ENCODE measurements around the gene RALB.

The RALB gene, protein sequence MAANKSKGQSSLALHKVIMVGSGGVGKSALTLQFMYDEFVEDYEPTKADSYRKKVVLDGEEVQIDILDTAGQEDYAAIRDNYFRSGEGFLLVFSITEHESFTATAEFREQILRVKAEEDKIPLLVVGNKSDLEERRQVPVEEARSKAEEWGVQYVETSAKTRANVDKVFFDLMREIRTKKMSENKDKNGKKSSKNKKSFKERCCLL

DNA sequence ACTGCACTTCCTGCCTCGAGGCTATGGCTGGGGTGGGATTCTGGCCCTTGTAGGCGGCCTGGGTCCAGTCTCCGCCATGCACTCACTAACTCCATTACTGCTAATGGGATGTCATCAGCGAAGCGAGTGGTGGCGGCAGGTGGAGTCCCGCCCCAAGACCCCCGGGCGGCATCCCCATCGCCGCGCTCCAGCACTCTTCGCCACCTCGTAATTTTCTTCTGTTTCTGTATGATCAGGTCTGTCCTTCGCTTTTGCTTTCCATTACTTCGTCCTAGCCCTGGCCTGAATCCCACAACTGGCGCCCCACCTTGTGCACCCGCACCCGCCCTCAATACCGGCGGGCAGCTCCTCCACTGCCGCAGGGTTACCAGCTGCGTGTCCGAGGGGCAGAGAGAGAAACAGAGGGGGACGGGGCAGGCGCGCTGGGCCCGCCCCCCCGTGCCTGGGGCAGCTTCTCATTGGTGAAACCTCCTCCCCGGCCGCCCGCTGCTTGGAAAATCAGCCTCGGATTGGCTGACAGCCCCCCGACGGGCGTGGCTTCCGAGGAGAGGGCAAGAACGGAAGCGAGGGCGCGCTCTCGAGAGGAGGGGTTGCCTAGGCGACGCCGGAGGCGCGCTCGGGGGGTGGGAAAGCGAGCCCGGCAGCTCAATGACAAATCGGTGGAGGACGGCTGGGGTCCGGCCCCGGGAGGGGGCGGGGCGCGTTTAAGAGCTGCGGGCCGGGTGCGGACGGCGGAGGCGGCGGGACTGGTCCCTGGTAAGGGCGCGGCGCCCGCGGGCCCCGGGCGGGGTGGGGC lies at the start of gene RALB:
Gene RALB, plus strand, starts transcription at position 628 of the 796 bp plus-strand sequence. CDS start 25,813 bp downstream, outside the sequence.
- DNase-seq, result peak; percentile 96 to 99

DNA sequence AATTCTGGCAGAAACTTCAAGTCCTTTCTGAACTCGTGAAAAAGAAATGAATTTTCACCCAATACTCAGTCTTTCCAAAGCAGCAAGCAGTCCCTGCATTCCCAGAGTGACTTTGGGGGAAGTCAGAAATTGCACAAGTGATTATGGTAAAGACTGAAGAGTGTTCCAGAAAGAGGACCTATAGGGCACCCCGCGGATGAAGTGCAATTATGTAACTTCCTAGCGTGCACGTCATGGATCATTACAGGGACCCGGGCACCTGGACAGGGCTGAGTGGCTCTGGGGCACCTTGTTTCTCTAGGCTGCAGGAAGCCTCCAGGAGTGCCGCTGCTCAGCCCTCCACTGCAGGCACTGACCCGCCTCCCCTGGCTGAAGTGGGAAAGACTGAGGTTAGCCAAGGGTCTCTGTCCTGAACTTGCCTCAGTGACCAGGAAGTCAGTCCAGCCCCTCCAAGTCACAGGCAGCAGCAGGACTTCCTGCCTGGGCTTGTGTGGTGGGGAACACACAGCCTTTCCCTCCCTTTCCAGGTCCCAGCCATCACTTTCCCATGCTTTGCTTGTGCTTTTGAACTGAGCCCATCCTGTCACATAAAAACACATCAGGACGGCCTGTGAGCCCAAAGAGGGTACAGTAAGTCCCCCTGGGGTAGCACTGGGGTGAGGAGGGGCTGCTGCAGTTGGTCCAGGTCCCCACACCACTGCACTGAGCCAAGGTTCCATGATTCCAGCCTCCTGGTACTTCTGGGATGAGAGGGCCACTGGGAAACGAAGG lies 49.2 kb upstream of the RALB start:
- no peak for DNase-seq

DNA sequence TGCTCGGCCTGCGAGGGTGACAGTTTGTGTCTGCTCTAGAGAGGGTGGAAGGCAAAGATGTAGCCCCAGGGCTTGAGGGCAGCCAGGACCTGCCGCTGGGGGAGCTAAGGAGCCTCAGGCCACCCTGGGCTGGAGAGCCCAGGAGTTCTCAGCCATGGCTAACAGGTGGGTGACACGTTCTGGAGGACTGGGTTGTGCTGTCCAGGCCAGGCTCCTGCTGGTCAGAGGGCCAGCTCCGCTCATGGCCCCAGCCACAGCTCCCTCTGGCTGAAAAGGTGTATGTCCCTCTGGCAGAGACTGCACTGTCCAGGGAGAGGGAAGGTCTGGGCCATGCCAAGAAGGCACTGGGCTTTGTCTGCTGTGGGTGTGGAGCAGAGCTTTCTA lies 48.6 kb upstream of the RALB start:
- DNase-seq, result peak in 1 of 2 experiments; percentile 20

DNA sequence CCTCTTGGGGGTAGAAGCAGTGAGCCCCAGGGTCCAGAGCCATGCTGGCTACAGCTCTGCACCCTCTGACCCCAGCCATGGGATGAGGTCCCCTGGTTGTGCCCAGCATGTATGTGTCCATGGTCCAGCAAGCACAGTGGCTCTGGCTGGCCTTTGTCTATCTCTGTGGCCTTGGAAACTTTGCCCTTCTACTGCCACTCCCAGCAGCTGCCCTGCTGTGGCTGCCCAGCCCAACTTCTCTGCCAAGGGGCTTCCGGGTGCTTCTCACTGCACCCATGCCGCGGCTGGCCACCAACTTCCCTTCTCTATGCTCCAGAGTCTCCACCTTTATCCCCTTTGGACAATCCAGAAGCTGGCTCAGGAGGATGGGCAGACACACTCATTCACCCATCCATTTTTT lies 48.2 kb upstream of the RALB start:
- no peak for DNase-seq

DNA sequence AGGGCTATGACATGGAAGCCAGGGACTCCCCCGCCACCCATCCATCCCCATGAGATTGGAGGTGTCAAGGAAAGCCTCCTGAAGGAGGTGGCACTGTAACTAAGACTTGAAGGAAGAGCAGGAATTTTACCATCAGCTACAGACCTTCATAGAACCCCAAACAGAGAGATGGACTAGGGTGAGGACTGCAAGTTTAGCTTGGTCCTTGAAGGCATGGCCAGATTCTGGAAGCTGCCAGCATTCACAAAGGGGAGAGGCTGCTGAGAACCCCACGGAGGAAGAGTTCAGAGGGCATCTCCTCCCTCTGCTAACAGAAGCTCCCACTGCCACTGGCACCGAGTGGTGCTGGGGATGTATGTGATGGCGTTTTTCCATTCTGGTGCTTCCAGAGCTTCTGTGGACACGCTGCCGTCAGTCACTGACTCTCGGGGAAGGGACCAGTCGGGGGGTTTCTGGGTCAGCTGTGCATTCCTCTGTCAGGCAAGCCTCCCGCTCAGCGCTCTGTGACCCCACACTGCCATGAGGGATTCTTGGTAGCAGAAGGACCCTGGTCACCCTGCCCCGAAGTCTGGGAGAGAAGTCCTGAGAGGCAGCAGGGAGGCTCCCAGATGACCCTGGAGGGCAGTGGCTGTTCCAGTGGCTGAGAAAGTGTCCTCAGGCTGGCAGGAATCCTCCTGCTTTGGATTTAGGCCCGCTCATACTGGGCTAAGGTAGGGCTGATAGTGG lies 47.5 kb upstream of the RALB start:
- no peak for DNase-seq

DNA sequence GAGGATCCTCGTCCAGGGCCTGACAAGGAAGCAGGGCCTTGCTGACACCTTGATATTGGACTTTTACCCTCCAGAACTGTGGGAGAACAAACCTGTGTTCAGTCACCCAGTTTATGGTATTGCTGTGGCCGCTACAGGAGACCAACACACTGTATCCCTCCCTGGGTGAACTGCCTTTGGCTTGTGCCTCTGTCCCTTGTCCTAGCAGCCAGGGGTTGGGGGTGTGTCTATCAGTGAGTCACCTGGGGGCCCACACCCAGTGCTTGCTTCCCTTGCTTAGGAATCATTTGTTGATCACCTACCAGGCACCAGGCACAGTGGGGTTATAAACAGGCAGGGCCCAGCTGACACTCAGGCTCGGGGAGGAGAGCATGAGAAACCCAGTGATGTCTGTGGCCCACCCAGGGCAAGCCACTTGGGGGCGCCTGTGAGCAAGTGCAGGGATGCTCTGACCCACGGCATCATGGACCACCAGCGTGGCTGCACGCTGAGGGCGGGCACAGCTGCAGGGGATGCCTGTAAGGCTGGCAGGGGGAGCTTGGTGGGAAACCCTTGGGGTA lies 46.5 kb upstream of the RALB start:
- DNase-seq, result peak in 1 of 2 experiments; percentile 34

DNA sequence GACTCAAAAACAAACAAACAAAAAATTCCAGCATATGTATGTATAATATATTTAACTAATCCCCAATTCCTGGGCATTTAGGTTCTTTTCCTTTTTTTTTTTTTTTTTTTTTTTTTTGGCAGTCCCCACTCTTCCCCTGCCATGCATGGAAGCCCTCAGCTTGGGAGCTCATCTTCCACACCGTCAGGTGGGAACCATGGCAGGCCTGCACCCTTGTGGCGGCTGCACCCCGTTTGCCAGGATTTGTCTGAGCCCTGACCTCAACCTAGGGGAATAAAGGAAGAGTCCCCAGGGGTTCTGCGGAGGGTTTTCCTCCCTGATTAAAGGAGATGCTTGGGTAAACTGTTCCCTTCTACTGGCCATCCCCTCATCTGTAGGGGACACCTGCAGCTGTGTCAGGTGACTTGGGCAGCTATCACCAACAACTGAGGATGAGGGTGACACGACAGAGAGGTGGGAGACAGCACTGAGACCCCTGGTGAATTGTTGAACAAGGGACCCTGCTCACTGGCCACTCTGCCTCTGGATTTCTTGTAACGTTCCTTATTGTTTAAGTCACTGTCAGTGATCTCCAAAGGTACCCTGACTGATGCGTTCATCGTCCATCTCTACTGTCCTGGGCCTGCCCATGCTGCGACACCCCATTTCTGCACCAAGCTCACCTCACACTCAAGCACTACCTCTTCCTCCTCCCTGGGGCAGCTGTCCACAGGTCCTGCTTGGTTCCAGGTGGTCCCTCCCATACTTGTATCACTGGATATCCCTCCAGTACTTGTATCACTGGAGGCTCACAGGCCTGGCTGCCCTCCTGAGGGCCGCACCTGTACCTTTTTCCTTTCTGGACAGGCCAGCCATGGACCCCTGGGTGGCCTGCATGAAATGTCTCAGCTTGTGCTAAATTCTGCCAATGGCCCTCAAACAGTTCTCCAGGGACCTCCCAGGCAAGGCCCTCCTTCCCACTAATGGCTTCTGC lies 44.0 kb upstream of the RALB start:
- DNase-seq, result no peak

DNA sequence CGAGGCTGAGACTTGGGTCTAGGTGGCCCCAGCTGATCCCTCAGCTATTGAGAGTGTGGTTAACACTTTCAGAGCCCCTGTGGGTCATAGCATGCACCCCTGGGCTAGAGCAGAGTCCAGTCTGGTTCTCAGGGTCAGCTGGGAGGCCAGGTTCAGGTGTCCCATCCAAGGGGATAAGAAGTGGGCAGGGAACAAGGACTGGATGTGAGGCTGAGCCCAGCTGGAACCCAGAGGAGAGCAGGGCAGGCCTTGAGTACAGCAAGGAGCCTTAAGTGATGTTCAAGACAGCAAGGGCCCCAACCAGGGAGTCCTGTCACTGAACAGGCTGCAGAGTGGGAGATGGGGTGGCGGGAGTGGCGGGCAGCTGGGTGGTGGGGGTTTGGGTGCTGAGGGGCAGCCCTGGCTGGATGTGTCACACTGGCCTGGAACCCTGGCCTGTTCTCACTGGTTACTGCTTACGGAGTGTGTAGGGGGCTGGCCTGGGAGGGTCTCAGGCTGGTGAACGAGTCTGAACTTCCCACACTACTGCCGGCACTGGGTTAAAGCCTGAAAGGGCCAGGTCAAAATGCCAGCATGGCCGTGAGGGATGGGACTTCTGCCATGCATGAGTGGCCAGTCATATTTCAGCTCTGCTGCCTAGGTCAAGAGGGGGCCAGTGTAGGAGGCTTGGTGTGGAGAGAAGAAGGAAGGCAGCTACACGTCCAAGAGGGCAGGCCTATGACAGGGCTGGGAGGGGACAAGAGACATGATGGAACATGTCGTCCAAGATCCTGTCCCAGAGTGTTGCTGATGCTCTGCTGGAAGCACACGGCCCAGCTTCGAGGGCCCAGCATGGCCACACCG lies 43.0 kb upstream of the RALB start:
- no peak for DNase-seq

DNA sequence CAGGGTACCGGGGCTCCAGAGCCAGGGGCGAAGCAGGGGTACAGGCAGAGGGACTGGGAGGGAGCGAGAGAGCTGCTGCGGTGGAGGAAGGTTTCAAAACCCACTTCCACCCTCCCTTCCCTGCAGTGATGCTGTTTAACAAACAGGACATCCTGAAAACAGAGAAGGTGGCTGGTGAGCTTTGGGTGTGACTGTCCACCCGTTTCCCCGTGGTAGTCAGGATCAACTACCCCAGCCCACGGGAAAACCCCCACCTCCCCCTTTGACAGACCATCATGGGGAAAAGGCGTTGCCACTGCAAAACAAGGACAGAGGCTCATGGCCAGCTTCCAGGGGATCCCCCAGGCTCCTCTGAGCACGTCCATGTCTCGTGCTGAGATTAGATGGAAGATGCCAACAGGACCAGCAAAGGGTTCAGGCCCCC lies 42.4 kb upstream of the RALB start:
- no peak for DNase-seq

DNA sequence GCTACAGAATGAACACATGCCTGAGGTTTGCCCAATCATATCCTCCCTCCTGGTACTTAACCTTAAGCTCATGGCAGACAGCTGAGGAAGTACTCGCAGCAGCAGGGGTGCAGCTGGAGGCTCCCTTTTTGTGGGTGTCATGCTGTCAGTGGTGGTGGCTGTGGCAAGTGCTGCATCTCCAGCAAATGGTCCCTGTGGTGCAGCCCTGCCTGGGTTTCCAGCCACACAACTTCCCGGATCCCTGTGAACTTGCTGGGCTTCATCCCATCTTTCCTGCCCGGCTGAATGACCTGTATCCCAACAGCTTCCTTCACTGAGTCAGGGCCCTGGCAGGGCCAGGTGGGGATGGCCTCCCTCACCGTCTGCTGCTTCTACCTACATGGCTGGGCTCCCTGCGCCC lies 34.5 kb upstream of the RALB start:
- no peak for DNase-seq

DNA sequence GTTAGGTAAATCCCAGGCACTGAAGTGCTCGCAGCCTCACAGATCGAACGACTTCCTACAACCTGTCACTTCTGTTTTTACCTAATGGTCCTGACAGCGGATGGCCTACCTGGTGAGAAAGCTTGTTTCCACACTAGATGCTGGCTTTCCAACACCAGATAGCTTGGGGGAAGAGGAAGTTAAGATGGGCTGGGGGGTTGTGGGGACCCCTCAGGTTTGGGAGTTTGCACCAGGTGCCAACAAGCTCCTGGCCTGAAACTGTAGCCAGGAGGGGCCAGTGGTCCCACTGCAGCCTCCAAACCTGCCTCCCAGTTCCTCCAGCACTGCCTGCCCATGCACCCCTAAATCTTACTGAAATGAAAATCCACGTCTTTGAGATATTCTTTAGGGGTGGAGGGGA lies 33.4 kb upstream of the RALB start:
- DNase-seq, result no peak

DNA sequence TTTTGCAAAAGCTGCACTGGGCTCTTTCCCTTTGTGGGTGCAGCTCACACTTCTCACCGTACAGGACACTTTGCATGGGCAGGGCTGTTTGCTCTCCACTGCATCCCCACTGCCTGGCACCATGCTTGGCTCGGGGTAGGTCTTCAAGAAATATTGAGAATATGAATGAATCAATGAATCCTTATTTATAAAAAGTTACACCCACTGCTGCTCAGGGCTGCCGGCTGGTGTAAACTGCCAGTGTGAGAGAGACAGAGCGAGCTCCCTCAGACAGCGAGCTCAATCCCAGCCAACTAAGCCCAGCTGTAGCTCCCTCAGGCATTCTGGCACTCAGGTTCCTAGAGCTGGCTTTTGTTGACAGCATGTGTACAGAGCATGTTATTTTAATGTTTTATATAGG lies 32.9 kb upstream of the RALB start:
- DNase-seq, result no peak

DNA sequence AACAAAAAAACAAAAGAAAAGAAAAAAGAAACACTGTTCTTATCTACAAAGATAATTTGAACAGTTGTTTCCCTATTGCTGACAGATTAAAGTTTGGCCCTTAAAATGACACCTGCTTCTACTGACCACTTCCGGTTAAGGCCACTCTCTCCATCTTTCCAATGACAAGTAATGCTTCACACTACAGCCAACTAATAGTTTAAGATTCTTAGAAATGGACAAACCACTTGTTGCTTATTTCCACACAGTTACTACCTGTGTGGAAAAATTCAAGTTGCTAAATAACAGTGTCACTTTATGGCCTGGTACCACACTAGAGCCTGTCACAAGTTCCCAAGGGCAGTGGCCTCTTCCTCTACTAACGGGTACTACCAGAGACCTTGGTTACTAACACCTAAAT lies 31.9 kb upstream of the RALB start:
- DNase-seq, result no peak

DNA sequence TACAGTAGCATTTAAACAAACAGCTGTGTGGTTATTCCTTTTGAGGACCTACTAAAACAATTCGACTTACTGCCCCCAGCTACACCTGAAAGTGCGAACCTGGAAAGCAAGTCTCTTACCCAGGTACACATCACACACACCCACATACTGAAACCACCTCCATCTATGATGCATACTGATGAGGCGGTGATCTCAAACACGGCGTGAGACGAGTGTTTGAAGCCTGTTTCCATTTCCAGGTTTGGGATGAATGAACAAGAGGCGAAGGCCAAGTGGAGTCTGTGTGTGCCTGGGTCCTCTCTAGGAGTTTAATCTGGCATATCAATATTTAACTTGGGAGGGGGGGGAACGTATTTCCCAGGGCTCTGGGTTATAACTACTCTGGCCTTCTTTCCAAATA lies 31.0 kb upstream of the RALB start:
- DNase-seq, result no peak

DNA sequence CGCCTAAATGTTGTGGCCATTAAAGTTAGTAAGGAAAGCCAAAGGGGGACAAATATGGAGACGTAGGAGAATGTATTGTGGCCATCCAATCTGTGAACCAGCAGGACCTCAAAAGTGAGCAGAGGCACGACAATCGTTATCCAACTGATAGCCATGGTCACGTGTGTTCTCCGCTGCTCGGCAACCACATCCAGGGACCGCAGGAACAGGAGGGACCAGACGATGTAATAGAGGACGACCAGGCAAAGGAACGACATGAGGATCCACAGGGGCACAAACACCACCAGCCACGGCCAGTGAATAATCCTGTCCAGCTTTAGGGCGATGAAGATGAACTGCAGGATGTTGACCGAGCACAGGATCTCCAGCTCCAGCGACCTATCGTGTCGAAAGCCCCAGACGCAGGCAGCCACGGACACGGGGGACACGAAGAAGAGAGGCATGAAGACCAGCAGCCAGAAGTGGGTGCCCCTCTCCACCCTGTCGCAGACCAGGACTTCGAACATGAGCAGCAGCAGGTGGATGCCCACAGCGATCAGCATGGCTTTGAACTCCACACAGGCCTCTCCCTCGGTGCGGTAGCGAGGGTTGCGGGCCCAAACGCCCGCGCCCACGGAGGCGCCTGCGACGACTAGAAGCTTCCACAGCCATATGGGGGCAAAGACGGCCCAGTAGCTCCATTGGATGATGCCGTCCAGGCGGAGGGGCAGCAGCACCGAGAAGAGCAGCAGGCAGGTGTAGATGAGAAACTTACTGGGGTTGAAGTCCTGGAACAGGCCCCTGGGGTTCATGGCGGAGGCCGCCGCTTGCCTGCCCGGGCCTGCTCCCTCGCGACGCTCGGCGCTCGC lies 30.2 kb upstream of the RALB start:
- DNase-seq, result peak in 1 of 2 experiments; percentile 50

DNA sequence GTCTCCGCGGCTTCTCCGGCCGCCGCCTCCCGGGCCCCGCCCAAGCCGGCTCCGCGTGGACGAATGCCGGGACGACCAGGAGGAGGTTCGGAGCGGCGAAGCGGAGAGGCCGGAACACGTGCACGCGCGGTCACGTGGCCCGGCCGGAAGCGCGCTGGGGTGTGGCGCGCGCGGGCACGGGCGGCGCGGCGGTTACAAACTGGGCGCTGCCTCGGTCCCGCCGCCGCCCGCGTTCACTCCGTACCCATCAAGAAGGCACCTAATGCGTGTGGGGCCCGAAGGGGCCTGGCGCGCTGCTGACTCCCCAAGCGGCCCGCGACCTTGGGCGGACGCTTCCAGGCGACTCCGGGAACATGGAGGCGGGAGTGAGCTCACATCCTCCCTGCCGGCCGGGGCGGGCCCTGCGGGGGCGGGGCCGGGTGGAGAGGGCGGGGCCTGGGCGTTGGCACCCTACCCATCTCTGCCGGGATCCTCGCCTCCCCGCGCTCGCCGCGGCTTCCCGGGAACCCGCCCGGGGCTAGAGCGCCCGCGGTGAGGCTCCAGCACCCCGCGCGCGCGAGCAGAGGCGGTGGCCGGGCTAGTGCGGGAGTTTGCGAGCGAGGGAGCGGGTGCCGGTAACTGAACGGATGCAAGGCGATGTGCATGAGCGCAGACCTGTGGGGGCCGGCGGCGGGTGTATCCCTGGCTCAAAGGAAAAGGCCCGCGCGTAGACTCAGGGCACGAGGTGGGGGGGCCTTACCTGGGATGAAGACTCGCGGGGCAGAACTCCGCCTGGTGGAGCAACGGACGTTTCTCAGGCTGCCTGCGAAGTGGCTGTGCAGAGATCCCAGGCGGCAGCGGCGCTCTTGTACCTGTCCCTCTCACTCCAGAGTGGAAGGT lies 29.4 kb upstream of the RALB start, which contains the start of gene TMEM185B:
Gene TMEM185B, minus strand, starts transcription at position 367 of the 879 bp plus-strand sequence. CDS start 424 bp downstream, outside the sequence.
- DNase-seq, result peak; percentile 76 to 95

DNA sequence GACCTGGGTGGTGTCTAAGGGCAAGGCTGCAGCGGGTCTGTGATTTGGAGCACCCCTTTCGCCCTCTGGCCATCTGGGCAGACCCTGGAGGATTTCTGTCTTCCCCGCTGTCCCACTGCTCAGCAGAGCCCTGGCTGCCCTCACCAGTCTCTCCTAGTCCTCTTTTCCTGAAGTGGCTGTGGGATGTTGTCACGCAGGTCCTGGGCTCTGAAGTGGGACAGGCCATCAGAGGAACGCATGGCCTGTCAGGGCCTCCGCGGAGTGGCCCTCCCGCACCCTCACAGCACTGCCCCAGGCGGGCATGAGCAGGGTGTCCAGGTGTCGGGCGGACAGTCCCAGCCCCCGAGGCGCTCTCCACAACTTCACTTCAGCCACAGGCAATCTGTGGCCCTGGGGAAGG lies 28.4 kb upstream of the RALB start:
- peak in 1 of 2 experiments; percentile 26 for DNase-seq
